WTC11 (cell line): ENCODE measurements around the gene MYO1H. TPM values are rescaled to one million over a fixed set of nuclear protein-coding genes. Genes with fewer than 3 reads are reported as not detected.
A peak's percentile ranks its signal among the peaks of the same experiment; 100 is the strongest.

Experiments
- ATAC-seq: fragments of 200-7000 bp; cut with Tn5 transposase; 2 replicates; pipeline ENCODE4 v1.10.0; 2021; ENCODE audit warnings: mild to moderate bottlenecking, moderate library complexity
- CTCF ChIA-PET: fragments of 300-600 bp; sonication (Branson Sonifier 250); formaldehyde crosslinking; loops from one replicate; lab custom pipeline; 2021; ENCODE audit warnings: antibody characterized with exemption; lab: Charles Lee
- POLR2A ChIA-PET: fragments of 350-600 bp; sonication (Branson Sonifier 250); formaldehyde crosslinking; loops from one replicate; lab custom pipeline; 2021; ENCODE audit warnings: antibody characterized with exemption; lab: Charles Lee
- DNase-seq: peaks from one replicate; pipeline ENCODE4 v3.0.0; 2021; ENCODE audit warnings: low spot score
- H3K27ac Mint-ChIP-seq: 2 replicates; pipeline ENCODE4 v1.8.0; 2021; ENCODE audit warnings: mixed read lengths
- H3K27me3 Mint-ChIP-seq: 2 replicates; pipeline ENCODE4 v1.8.0; 2021; ENCODE audit warnings: low read depth, mild to moderate bottlenecking, moderate library complexity, mixed read lengths
- H3K36me3 Mint-ChIP-seq: 2 replicates; pipeline ENCODE4 v1.8.0; 2021; ENCODE audit warnings: mixed read lengths
- H3K4me1 Mint-ChIP-seq: 2 replicates; pipeline ENCODE4 v1.8.0; 2022; ENCODE audit warnings: mixed read lengths
- H3K4me3 Mint-ChIP-seq: 2 replicates; pipeline ENCODE4 v1.8.0; 2021; ENCODE audit warnings: mild to moderate bottlenecking, moderate library complexity, mixed read lengths
- H3K9me3 Mint-ChIP-seq: 2 replicates; pipeline ENCODE4 v1.8.0; 2021; ENCODE audit warnings: mixed read lengths
- ATF3 ChIP-seq: sonication (generic); formaldehyde crosslinking; conservative IDR thresholded peaks from 2 replicates; pipeline ENCODE4 v1.8.1; 2022; ENCODE audit warnings: mild to moderate bottlenecking, missing genetic modification reagents
- CREB1 ChIP-seq: sonication (generic); formaldehyde crosslinking; IDR thresholded peaks from 2 replicates; pipeline ENCODE4 v1.8.0; 2023; ENCODE audit warnings: mild to moderate bottlenecking, missing genetic modification reagents
- ESRRA ChIP-seq: sonication (generic); formaldehyde crosslinking; IDR thresholded peaks from 2 replicates; pipeline ENCODE4 v1.8.1; 2022; ENCODE audit warnings: mild to moderate bottlenecking, missing genetic modification reagents, borderline replicate concordance
- ETV6 ChIP-seq: sonication (generic); formaldehyde crosslinking; IDR thresholded peaks from 2 replicates; pipeline ENCODE4 v1.8.1; 2022; ENCODE audit warnings: mild to moderate bottlenecking, missing genetic modification reagents
- GRHL2 ChIP-seq: fragments of 250-450 bp; sonication (Bioruptor Pico); IDR thresholded peaks from 2 replicates; pipeline ENCODE4 v1.8.0; 2022; ENCODE audit warnings: mild to moderate bottlenecking, moderate library complexity; ENCODE audit not compliant: insufficient replicate concordance, severe bottlenecking
- IRF2 ChIP-seq: sonication (generic); formaldehyde crosslinking; IDR thresholded peaks from 2 replicates; pipeline ENCODE4 v1.8.0; 2022; ENCODE audit warnings: low read depth, missing genetic modification reagents, borderline replicate concordance
- JAZF1 ChIP-seq: fragments of 250-450 bp; sonication (Bioruptor Pico); IDR thresholded peaks from 2 replicates; pipeline ENCODE4 v1.9.0; 2021; ENCODE audit warnings: moderate library complexity, mild to moderate bottlenecking, inconsistent platforms
- NR2C2 ChIP-seq: sonication (generic); formaldehyde crosslinking; IDR thresholded peaks from 2 replicates; pipeline ENCODE4 v1.8.0; 2022; ENCODE audit warnings: mild to moderate bottlenecking, missing genetic modification reagents
- OVOL2 ChIP-seq: fragments of 250-450 bp; sonication (Bioruptor Pico); IDR thresholded peaks from 2 replicates; pipeline ENCODE4 v1.9.0; 2021; ENCODE audit warnings: mild to moderate bottlenecking, borderline replicate concordance
- STAT6 ChIP-seq: sonication (generic); formaldehyde crosslinking; conservative IDR thresholded peaks from 2 replicates; pipeline ENCODE4 v1.8.1; 2023; ENCODE audit warnings: mild to moderate bottlenecking, low read depth, missing genetic modification reagents, moderate library complexity
- ZNF219 ChIP-seq: sonication (generic); formaldehyde crosslinking; IDR thresholded peaks from 2 replicates; pipeline ENCODE4 v1.8.0; 2023; ENCODE audit warnings: missing genetic modification reagents, mild to moderate bottlenecking, borderline replicate concordance
- ZNF396 ChIP-seq: fragments of 250-450 bp; sonication (Bioruptor Pico); IDR thresholded peaks from 2 replicates; pipeline ENCODE4 v1.8.0; 2021; ENCODE audit warnings: mild to moderate bottlenecking, moderate library complexity, borderline replicate concordance
- ZNF416 ChIP-seq: fragments of 250-450 bp; sonication (Bioruptor Pico); IDR thresholded peaks from 2 replicates; pipeline ENCODE4 v1.9.0; 2021; ENCODE audit warnings: mild to moderate bottlenecking, inconsistent platforms
- total RNA-seq: library from RNA; stranded (reverse); gene quantifications from 3 replicates; pipeline ENCODE4 v1.2.3, GENCODE V29; 2021
- TF ChIP-seq, protein P1 (sequence below): sonication (generic); formaldehyde crosslinking; IDR thresholded peaks from 2 replicates; pipeline ENCODE4 v1.8.1; 2022; ENCODE audit warnings: low read depth, missing genetic modification reagents, borderline replicate concordance
- TF ChIP-seq, protein P2 (sequence below): sonication (generic); formaldehyde crosslinking; IDR thresholded peaks from 2 replicates; pipeline ENCODE4 v1.8.1; 2022; ENCODE audit warnings: low read depth, mild to moderate bottlenecking, moderate library complexity, missing genetic modification reagents, borderline replicate concordance
- TF ChIP-seq, protein P3 (sequence below): sonication (generic); formaldehyde crosslinking; IDR thresholded peaks from 2 replicates; pipeline ENCODE4 v1.8.1; 2023; ENCODE audit warnings: mild to moderate bottlenecking, missing genetic modification reagents
- TF ChIP-seq, protein P4 (sequence below): sonication (generic); formaldehyde crosslinking; IDR thresholded peaks from 2 replicates; pipeline ENCODE4 v1.8.1; 2023; ENCODE audit warnings: mild to moderate bottlenecking, missing genetic modification reagents

The MYO1H gene
- total RNA-seq, 1 experiment from 2014 or later, result 0.44 TPM

GRCh38 chr12:109440851-109441490 lies 93.3 kb downstream of the MYO1H start:
- peak; percentile 63 for ATAC-seq
- peaks cover 18% of the 10 kb centered on the region for H3K4me1 Mint-ChIP-seq
- H3K9me3 Mint-ChIP-seq, result no peaks in the 10 kb centered on the region
- no peak overlapping the region for H3K4me3 Mint-ChIP-seq
- H3K36me3 Mint-ChIP-seq, result peaks cover under 1% of the 10 kb centered on the region; the same call in 1 of the 2 replicates
- POLR2A ChIA-PET, result no interaction called here
- no peak overlapping the region for H3K27ac Mint-ChIP-seq
- no peak for DNase-seq
- no peak for TF ChIP-seq ATF3
- TF ChIP-seq STAT6, result no peak
- TF ChIP-seq OVOL2 (CRISPR knock-in tag), result no peak
- TF ChIP-seq GRHL2, result no peak
- no peak for TF ChIP-seq ZNF219 (CRISPR knock-in tag)
- TF ChIP-seq, protein P1, sequence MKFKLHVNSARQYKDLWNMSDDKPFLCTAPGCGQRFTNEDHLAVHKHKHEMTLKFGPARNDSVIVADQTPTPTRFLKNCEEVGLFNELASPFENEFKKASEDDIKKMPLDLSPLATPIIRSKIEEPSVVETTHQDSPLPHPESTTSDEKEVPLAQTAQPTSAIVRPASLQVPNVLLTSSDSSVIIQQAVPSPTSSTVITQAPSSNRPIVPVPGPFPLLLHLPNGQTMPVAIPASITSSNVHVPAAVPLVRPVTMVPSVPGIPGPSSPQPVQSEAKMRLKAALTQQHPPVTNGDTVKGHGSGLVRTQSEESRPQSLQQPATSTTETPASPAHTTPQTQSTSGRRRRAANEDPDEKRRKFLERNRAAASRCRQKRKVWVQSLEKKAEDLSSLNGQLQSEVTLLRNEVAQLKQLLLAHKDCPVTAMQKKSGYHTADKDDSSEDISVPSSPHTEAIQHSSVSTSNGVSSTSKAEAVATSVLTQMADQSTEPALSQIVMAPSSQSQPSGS (CRISPR knock-in tag), result no peak
- TF ChIP-seq ZNF396 (CRISPR knock-in tag), result no peak
- TF ChIP-seq IRF2, result no peak
- no peak for TF ChIP-seq ESRRA (CRISPR knock-in tag)
- TF ChIP-seq NR2C2 (CRISPR knock-in tag), result no peak
- TF ChIP-seq, protein P2, sequence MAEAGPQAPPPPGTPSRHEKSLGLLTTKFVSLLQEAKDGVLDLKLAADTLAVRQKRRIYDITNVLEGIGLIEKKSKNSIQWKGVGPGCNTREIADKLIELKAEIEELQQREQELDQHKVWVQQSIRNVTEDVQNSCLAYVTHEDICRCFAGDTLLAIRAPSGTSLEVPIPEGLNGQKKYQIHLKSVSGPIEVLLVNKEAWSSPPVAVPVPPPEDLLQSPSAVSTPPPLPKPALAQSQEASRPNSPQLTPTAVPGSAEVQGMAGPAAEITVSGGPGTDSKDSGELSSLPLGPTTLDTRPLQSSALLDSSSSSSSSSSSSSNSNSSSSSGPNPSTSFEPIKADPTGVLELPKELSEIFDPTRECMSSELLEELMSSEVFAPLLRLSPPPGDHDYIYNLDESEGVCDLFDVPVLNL (CRISPR knock-in tag), result no peak
- TF ChIP-seq JAZF1 (CRISPR knock-in tag), result no peak
- no peak for TF ChIP-seq ETV6 (CRISPR knock-in tag)
- TF ChIP-seq, all 79 proteins: peak for 0
- CTCF ChIA-PET, result interaction anchor here (1.0 to 1.7 kb wide), 4 partner anchors 8 to 157 kb away, joined by 3 to 7 read pairs (median 4); no protein-coding TSS in a partner anchor
- no peaks in the 10 kb centered on the region; the same call in 1 of the 2 replicates for H3K27me3 Mint-ChIP-seq

GRCh38 chr12:109443794-109444193 lies 96.1 kb downstream of the MYO1H start:
- TF ChIP-seq, protein P3, sequence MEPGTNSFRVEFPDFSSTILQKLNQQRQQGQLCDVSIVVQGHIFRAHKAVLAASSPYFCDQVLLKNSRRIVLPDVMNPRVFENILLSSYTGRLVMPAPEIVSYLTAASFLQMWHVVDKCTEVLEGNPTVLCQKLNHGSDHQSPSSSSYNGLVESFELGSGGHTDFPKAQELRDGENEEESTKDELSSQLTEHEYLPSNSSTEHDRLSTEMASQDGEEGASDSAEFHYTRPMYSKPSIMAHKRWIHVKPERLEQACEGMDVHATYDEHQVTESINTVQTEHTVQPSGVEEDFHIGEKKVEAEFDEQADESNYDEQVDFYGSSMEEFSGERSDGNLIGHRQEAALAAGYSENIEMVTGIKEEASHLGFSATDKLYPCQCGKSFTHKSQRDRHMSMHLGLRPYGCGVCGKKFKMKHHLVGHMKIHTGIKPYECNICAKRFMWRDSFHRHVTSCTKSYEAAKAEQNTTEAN (CRISPR knock-in tag), result no peak
- TF ChIP-seq NR2C2 (CRISPR knock-in tag) (no peak), ZNF416 (CRISPR knock-in tag) (no peak), ZNF396 (CRISPR knock-in tag) (no peak), CREB1 (CRISPR knock-in tag) (no peak), ZNF219 (CRISPR knock-in tag) (no peak)
- TF ChIP-seq, protein P4, sequence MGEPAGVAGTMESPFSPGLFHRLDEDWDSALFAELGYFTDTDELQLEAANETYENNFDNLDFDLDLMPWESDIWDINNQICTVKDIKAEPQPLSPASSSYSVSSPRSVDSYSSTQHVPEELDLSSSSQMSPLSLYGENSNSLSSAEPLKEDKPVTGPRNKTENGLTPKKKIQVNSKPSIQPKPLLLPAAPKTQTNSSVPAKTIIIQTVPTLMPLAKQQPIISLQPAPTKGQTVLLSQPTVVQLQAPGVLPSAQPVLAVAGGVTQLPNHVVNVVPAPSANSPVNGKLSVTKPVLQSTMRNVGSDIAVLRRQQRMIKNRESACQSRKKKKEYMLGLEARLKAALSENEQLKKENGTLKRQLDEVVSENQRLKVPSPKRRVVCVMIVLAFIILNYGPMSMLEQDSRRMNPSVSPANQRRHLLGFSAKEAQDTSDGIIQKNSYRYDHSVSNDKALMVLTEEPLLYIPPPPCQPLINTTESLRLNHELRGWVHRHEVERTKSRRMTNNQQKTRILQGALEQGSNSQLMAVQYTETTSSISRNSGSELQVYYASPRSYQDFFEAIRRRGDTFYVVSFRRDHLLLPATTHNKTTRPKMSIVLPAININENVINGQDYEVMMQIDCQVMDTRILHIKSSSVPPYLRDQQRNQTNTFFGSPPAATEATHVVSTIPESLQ (CRISPR knock-in tag), result no peak
- Mint-ChIP-seq H3K9me3 (no peaks in the 10 kb centered on the region), H3K27me3 (no peaks in the 10 kb centered on the region; the same call in 1 of the 2 replicates), H3K27ac (no peak overlapping the region; the same call in 1 of the 2 replicates), H3K4me3 (no peak overlapping the region), H3K4me1 (0 out of 2 replicates have a peak, but pooled peaks cover 2% of the 10 kb centered on the region), H3K36me3 (peaks cover 2% of the 10 kb centered on the region; the same call in 1 of the 2 replicates)
- DNase-seq (no peak), ATAC-seq (no peak)
- ChIA-PET POLR2A (no interaction called here), CTCF (interaction anchor here (2.5 to 3.1 kb wide), 2 partner anchors 10 to 16 kb away, joined by 9 to 20 read pairs; no protein-coding TSS in a partner anchor)
